ENCODE data around the gene PDLIM5.
"Not testable (repeated sequence)": the region's sequence is repeated elsewhere in the genome, so short reads cannot be mapped to it uniquely, and the experiment has no call there.

Gene PDLIM5

DNA sequence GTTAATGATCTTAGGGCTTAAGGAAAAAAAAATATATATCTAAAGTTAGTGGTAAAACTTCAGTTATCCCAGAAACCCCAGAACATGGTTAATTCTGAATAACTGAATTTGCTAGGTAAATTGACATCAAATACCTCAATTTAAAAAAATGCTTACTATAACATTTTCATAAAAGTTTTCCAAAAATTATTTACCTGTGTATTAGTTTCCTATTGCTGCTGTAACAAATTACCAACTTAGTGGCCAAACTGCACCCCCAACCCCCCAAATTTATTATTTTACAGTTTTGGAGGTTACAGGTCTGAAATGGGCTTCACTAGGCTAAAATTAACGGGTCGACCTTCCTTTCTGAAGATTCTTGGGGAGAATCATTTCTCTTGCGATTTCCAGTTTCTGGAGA lies 95.2 kb downstream of the PDLIM5 start:
- Mint-ChIP-seq H3K4me1 (peaks cover 0 to 7% of the 10 kb centered on the region in 2 donors), H3K27me3 (no peaks in the 10 kb centered on the region), H3K4me3 (no peak overlapping the region), H3K36me3 (peaks cover 9 to 21% of the 10 kb centered on the region in 2 donors), H3K27ac (no peak overlapping the region), H3K9me3 (peaks cover 0 to 2% of the 10 kb centered on the region in 2 donors)
- no peak for ATAC-seq (replicated peaks)
- DNase-seq: no peak

DNA sequence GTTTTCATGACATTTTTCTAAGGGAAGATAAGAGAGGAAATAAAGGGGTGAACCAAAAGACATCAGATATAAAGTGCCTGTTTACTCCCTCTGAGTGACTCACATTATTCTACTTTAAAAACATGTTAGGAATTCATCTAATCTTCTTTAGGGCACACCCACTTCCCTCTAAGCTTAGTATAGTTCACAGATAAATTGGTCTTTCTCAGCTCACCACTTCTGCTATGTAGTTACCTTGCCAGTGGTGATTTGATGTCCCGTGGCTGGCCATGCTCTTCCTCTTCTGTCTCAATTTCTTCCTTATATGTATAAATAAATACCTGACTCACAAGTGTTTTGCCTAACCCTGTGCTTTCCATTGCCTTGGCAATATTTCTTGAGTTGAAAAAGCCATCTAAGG lies 96.8 kb downstream of the PDLIM5 start:
- no peak overlapping the region for H3K4me3 Mint-ChIP-seq
- H3K4me1 Mint-ChIP-seq: peaks cover 0 to 7% of the 10 kb centered on the region in 2 donors
- DNase-seq (no peak), ATAC-seq (replicated peaks) (no peak)
- peaks cover 0 to 2% of the 10 kb centered on the region in 2 donors for H3K9me3 Mint-ChIP-seq
- H3K27ac Mint-ChIP-seq: no peak overlapping the region
- H3K36me3 Mint-ChIP-seq: peaks cover 7 to 17% of the 10 kb centered on the region in 2 donors
- no peaks in the 10 kb centered on the region for H3K27me3 Mint-ChIP-seq

DNA sequence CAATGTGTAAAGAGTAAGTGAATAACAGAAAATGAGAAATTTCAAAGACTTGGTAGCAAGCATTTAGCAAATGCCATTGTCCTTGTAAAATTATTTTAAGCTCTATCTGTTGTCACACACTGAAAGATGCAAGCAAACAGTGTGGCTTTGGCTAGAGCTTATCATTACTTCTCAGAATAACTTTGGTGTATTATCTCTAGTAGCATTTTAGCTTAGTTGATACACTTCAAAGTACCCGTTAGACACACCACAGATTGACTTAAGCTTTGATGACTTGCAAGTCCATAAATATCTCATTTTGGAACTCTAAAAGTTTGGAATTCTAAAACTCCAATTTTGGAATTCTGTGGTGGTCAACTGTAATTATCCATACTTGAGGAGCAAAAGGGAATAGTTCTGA lies 98.6 kb downstream of the PDLIM5 start:
- DNase-seq (no peak), ATAC-seq (replicated peaks) (no peak)
- peaks cover 0 to 7% of the 10 kb centered on the region in 2 donors for H3K4me1 Mint-ChIP-seq
- H3K9me3 Mint-ChIP-seq: peaks cover 0 to 2% of the 10 kb centered on the region in 2 donors
- no peaks in the 10 kb centered on the region for H3K27me3 Mint-ChIP-seq
- H3K27ac Mint-ChIP-seq: no peak overlapping the region
- H3K4me3 Mint-ChIP-seq: no peak overlapping the region
- peaks cover 7 to 14% of the 10 kb centered on the region in 2 donors for H3K36me3 Mint-ChIP-seq

DNA sequence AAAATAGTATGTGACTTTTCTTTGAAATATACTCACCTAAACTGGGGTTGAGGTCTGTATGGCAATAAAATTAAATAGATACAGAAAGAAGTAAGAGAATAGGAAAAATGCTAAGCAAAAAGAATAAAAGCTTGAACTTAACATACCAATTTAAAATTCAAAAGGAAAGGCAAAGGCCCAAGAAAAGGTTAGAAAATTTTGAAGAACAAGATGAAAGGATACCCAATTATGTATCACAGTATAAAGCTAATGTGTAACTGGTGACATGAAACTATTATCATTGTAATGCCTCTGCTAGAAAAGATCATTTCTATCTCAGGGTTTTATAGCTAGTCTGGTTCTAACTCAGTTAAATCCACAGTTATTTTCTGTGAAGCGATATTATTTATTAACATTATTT lies 99.1 kb downstream of the PDLIM5 start:
- H3K4me1 Mint-ChIP-seq: peaks cover 0 to 7% of the 10 kb centered on the region in 2 donors
- no peak for DNase-seq

DNA sequence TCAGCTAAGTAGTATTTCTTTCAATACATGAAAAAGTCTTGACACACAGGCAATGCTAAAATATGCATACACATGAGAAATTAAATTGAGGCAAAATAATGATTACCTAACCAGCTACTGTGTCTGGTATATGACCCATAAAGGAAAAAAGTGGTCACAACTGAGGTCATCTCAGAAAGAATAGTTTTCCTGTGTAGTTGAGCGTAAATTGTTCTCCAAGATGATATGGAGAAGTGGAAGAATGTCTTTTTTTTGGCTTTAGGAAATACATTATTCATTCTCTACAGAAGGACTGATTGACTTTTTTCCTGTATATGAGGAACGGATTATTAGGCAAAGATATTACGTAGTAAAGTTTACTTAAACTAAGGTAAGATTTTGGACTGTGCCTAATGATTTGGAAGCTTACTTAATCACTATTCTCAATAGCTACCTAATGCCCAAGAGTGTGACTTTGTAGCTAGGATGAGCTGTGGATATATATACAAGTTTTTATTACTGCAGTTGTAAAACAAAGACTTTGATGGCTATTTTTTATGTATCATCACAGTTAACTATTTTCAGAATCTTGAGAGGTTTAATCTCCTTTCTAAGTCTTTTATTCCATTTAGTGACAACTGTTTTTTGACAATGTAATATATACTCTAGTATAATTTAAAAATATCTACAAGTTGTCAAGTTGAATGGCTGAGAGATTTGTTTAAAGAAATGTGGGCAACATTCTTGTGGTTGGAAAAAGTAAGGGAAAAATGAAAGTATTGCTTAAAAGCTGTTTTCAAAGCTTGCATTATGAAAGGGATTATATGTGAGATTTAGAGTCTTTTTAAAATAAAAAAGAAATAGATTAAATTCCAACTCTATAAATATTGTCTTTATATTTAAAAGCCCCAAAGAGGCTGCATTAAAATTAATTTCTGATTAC lies 100.2 kb downstream of the PDLIM5 start:
- Mint-ChIP-seq H3K27me3 (no peaks in the 10 kb centered on the region), H3K36me3 (peaks cover 7 to 14% of the 10 kb centered on the region in 2 donors)

More for the DNA sequence above, 99.1 kb downstream of the PDLIM5 start:
- no peak overlapping the region for H3K27ac Mint-ChIP-seq
- H3K9me3 Mint-ChIP-seq: peaks cover 0 to 2% of the 10 kb centered on the region in 2 donors
- peaks cover 7 to 14% of the 10 kb centered on the region in 2 donors for H3K36me3 Mint-ChIP-seq
- no peak overlapping the region for H3K4me3 Mint-ChIP-seq
- ATAC-seq (replicated peaks): no peak
- H3K27me3 Mint-ChIP-seq: no peaks in the 10 kb centered on the region

DNA sequence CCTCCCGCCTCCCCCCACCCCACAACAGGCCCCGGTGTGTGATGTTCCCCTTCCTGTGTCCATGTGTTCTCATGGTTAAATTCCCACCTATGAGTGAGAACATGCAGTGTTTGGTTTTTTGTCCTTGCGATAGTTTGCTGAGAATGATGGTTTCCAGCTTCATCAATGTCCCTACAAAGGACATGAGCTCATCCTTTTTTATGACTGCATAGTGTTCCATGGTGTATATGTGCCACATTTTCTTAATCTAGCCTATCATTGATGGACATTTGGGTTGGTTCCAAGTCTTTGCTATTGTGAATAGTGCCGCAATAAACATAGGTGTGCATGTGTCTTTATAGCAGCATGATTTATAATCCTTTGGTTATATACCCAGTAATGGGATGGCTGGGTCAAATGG lies 104.3 kb downstream of the PDLIM5 start:
- not testable (repeated sequence) for ATAC-seq (replicated peaks); H3K9me3 Mint-ChIP-seq; H3K36me3 Mint-ChIP-seq; H3K27ac Mint-ChIP-seq; DNase-seq; H3K4me1 Mint-ChIP-seq; H3K4me3 Mint-ChIP-seq; H3K27me3 Mint-ChIP-seq

More for the DNA sequence above, 100.2 kb downstream of the PDLIM5 start:
- H3K27ac Mint-ChIP-seq: no peak overlapping the region
- DNase-seq: no peak
- peaks cover 0 to 7% of the 10 kb centered on the region in 2 donors for H3K4me1 Mint-ChIP-seq
- ATAC-seq (replicated peaks): no peak
- H3K4me3 Mint-ChIP-seq: no peak overlapping the region
- peaks cover 0 to 4% of the 10 kb centered on the region in 2 donors for H3K9me3 Mint-ChIP-seq

DNA sequence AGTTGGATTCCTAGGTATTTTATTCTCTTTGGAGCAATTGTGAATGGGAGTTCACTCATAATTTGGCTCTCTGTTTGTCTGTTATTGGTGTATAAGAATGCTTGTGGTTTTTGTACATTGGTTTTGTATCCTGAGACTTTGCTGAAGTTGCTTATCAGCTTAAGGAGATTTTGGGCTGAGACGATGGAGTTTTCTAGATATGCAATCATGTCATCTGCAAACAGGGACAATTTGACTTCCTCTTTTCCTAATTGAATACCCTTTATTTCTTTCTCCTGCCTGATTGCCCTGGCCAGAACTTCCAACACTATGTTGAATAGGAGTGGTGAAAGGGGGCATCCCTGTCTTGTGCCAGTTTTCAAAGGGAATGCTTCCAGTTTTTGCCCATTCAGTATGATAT lies 105.9 kb downstream of the PDLIM5 start:
- H3K36me3 Mint-ChIP-seq; ATAC-seq (replicated peaks); DNase-seq; H3K27ac Mint-ChIP-seq; H3K9me3 Mint-ChIP-seq; H3K4me3 Mint-ChIP-seq; H3K27me3 Mint-ChIP-seq; H3K4me1 Mint-ChIP-seq: not testable (repeated sequence)

DNA sequence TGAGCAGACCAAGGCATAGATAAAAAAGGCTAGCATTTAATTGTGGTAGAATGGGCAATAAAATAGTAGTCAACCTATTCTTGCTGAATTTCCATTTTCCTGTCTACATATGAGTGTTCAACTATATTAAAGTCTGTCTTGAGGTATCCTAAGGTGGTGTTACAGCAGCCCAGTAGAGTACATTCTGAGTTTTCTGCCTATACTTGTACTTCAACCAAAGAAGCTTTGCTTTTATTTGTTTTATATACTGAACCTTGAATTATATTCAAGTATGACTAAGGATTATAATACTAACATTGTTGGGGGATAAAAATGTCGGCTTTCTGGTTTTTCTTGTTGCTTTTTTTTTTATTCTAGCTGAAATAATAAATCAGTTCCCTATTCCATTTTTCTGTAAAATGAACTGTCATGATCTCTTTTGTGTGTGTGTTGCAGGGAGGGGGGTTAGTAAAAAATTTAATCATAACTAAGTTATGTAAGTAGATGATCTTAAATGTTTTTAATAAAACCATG lies 106.7 kb downstream of the PDLIM5 start:
- no peaks in the 10 kb centered on the region for H3K4me1 Mint-ChIP-seq
- no peak overlapping the region for H3K27ac Mint-ChIP-seq
- H3K9me3 Mint-ChIP-seq: peaks cover 0 to 2% of the 10 kb centered on the region in 2 donors
- no peaks in the 10 kb centered on the region for H3K27me3 Mint-ChIP-seq
- DNase-seq (no peak), ATAC-seq (replicated peaks) (no peak)
- H3K36me3 Mint-ChIP-seq: peaks cover 1 to 8% of the 10 kb centered on the region in 2 donors
- H3K4me3 Mint-ChIP-seq: no peak overlapping the region

DNA sequence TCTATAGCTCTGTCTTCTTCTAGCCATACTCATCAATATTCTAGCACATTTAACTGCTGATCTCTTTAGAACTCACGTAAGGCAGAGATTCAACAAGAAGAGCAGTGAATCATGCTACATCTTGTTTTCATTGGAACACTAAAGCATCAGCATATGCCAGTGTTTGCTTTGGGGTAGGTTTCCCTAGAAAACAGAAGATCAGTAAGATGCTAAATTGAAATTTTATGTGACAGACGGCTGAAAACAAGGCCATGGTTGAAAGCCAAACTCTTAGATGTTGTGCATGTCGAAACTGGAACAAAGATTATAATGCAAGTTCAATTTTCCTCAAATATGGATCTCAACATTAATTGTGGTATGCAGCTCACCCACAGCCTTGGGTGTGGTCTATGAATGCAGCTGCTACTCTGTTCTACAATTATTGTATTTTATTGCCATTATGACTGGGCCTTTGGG lies 107.6 kb downstream of the PDLIM5 start:
- DNase-seq (no peak), ATAC-seq (replicated peaks) (no peak)
- Mint-ChIP-seq H3K36me3 (peaks cover 1 to 8% of the 10 kb centered on the region in 2 donors), H3K27me3 (no peaks in the 10 kb centered on the region), H3K4me1 (no peaks in the 10 kb centered on the region), H3K4me3 (no peak overlapping the region), H3K9me3 (peaks cover 0 to 2% of the 10 kb centered on the region in 2 donors), H3K27ac (no peak overlapping the region)

DNA sequence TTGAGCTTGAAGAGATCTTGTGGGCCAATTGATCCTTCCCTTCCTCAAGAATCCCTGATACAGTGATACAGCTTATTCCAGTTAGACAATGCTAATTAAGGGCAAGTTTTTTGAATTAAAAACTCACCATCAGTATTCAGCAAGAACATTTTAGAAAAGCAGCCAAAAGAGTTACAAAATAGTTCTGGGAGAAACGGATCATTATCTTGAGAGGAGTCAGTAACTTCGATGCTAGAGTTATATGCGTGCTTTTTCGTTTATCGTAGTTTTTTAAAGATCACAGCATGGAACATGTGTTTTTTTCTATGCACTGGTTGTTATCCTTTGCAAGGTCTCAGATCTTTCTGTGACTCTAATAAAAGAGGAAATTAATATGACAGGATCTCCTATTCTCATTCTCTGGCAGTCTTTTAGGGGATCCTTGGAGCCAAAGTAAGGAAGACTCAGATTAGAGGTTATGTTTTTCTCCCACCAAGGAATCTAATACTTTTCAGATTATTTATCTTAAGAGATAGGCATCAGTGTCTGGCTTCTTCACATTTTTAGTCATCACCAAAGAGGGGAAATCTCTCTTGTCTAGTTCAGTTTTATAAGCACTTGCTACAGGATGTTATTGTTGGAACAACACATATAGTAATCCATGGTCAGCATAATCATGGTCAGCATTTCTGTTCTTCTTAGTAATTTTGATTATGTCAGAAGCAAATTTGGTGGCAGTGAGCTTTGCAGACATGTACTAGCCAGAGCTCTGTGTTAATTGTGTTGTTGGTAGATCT lies 109.7 kb downstream of the PDLIM5 start:
- peaks cover 1 to 7% of the 10 kb centered on the region in 2 donors for H3K36me3 Mint-ChIP-seq
- DNase-seq (no peak), ATAC-seq (replicated peaks) (no peak)
- no peak overlapping the region for H3K27ac Mint-ChIP-seq
- no peaks in the 10 kb centered on the region for H3K27me3 Mint-ChIP-seq
- peaks cover 0 to 1% of the 10 kb centered on the region in 2 donors for H3K9me3 Mint-ChIP-seq
- no peaks in the 10 kb centered on the region for H3K4me1 Mint-ChIP-seq
- no peak overlapping the region for H3K4me3 Mint-ChIP-seq

DNA sequence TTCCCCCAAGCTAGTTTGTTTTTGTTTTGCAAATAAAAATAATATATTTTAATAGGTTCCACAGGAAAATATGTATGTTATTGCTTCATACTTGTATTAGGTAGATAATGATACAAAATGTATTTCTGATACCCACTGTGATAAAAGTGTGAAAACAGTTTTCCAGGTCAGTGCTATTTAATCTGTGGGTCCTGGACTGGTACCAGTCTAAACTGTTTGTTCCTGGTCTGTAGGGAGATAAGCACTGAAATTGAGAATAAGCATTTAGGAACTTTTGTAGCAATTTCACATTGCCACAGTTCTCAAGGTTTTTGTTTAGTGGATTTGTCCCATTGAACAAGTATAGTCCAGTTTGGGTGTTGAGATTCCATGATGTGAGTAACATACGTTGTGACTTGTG lies 110.5 kb downstream of the PDLIM5 start:
- DNase-seq (no peak), ATAC-seq (replicated peaks) (no peak)
- Mint-ChIP-seq H3K4me1 (no peaks in the 10 kb centered on the region), H3K36me3 (peaks cover 0 to 5% of the 10 kb centered on the region in 2 donors), H3K27ac (no peak overlapping the region), H3K4me3 (no peak overlapping the region), H3K9me3 (no peaks in the 10 kb centered on the region), H3K27me3 (no peaks in the 10 kb centered on the region)

DNA sequence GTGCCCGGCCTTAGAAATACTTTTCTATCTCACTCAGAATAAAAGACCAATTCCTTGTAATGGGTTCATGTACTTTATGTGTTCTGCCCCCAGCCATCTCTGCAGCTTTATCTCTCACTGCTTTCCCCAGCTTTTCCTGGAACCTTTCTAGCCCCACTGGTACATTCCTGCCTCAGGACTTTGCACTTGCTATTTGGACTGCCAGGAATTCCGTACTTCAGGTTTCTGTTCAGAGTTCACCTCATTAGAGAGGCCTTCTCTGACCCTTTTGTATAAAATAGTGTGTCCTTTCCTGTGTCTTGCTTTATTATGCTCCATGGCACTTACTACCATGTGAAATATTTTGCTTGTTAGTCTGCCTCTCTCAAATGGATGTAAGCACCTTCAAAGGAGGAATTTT lies 112.5 kb downstream of the PDLIM5 start:
- Mint-ChIP-seq H3K36me3 (peaks cover 0 to 1% of the 10 kb centered on the region in 2 donors), H3K27me3 (no peaks in the 10 kb centered on the region), H3K27ac (no peak overlapping the region), H3K4me3 (no peak overlapping the region), H3K9me3 (peaks cover 0 to 2% of the 10 kb centered on the region in 2 donors), H3K4me1 (peaks cover 0 to 2% of the 10 kb centered on the region in 2 donors)
- ATAC-seq (replicated peaks) (no peak), DNase-seq (no peak)

DNA sequence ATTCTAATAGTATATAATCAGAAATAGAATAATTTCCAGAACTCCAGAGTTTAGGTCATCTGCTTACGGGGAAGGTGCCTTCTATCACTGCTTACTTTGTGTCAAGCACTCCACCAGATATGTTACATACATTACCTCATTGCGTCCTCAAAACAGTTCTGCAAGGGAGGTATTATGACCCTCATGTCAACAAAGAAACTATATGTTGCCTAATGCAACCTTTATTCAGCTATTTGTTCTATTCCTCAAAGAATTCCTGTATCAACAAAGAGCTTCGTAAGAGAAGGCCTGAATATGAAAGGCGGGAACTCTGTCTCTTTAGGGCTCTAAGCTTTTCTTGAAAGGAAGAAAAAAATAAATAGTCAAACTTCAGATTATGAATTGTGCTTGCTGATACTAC lies 114.7 kb downstream of the PDLIM5 start:
- DNase-seq (no peak), ATAC-seq (replicated peaks) (no peak)
- peaks cover 0 to 2% of the 10 kb centered on the region in 2 donors for H3K4me1 Mint-ChIP-seq
- H3K9me3 Mint-ChIP-seq: peaks cover 0 to 2% of the 10 kb centered on the region in 2 donors
- peaks cover 0 to 1% of the 10 kb centered on the region in 2 donors for H3K36me3 Mint-ChIP-seq
- H3K27ac Mint-ChIP-seq: no peak overlapping the region
- no peak overlapping the region for H3K4me3 Mint-ChIP-seq
- no peaks in the 10 kb centered on the region for H3K27me3 Mint-ChIP-seq

DNA sequence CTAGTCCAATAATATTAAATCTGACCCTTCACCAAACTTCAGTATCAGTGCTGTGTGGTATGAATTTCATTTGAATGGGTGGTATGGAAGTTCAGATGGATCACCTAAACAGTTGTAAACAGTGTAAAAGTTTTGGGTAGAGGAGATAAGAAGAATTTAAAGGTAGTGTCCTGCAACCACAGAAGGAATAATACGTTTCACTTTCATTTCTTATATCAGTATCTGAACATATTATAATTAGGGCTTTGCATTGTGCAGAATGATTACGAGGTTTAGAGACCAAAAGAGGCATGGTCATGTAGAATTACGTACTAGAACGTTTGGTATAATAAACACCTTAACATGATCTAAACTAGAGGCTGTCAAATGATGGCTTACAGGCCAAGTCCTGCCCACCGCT lies 116.1 kb downstream of the PDLIM5 start:
- Mint-ChIP-seq H3K9me3 (peaks cover 0 to 2% of the 10 kb centered on the region in 2 donors), H3K27me3 (no peaks in the 10 kb centered on the region), H3K4me1 (peaks cover 0 to 2% of the 10 kb centered on the region in 2 donors), H3K27ac (no peak overlapping the region), H3K4me3 (peak overlapping the region in 1 of 2 donors; percentile 41), H3K36me3 (peaks cover 0 to 1% of the 10 kb centered on the region in 2 donors)
- ATAC-seq (replicated peaks) (no peak), DNase-seq (no peak)
